Skeletal muscle cell (primary cell): ENCODE measurements around the gene TET1.
"Not testable (repeated sequence)": the region's sequence is repeated elsewhere in the genome, so short reads cannot be mapped to it uniquely, and the experiment has no call there.

ENCODE experiments used
- DNase-seq: peaks from one replicate; pipeline ENCODE4 v3.0.0-alpha.2; 2010; ENCODE audit warnings: low read depth
- H3K4me3 ChIP-seq: 2 replicates; pipeline ENCODE4 v1.5.1; 2011; ENCODE audit warnings: low read depth, mild to moderate bottlenecking, control low read depth, low read length, moderate library complexity

The TET1 gene

DNA sequence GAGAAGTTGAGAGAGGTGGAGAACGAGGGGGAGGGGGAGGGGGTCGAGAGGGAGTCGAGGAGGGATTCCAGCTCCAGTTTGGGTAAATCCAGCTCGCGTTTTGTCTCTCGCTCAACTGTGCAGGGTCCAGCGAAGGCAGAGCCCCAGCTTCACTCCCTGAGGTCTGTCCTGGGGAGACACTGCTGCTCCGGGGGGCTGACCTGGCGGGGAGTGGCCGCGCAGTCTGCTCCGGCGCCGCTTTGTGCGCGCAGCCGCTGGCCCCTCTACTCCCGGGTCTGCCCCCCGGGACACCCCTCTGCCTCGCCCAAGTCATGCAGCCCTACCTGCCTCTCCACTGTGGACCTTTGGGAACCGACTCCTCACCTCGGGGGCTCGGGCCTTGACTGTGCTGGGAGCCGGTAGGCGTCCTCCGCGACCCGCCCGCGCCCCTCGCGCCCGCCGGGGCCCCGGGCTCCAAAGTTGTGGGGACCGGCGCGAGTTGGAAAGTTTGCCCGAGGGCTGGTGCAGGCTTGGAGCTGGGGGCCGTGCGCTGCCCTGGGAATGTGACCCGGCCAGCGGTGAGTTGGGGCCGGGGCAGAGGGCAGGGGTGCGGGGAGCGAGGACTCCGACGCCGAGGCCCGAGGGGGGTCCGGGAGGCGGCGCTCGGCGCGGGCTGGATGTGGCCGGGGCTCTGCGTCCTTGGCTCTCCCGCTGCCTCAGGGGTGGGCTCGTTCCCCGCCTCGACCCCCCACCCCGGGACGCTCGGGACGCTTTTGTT lies at the start of gene TET1:
TSS of gene TET1 (plus strand) at position 152 of the 757 bp plus-strand sequence. CDS start 12,002 bp downstream, outside the sequence.
- DNase-seq: no peak
- H3K4me3 ChIP-seq: peak within 1 kb of the TSS; percentile 86

DNA sequence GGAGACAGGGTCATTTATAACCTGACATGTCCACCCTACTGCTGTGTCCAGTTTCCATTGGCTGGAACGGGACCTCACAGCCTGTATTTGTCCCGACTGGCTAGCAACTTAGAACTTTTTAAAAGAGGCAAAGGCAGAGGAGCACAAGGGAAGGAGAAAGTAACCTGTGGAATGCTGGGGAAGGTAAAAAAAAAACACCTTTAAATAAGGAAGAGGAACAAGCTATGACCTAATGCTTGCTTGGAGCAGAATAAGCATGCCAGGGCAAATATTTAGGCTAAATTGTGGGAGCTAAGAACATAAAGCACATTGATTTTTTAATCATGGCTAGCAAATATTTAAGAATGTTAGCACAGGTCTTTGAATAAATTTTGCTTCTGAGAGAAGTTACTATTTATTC lies 43.9 kb upstream of the TET1 start:
- not testable (repeated sequence) for H3K4me3 ChIP-seq, DNase-seq

DNA sequence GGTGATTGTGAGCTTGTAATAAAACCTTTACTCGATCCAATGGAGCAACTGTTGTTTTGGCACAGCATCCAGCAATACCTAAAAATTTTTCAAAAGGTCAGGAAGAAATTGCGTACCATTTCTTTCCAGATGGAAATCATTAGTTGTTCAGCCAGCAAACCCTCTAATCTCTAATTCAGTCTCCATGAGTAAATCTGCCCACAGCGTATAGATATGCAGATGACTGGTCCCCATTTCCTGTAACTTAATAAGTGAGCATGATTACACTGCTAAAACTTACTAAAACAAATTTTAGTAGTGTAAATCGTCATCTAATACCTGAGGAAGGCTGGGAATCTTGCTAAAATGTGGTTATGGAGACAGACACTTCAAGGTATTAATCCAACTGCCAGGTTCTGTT lies 43.4 kb upstream of the TET1 start:
- peak; percentile 15 for DNase-seq
- H3K4me3 ChIP-seq: no peak overlapping the region

DNA sequence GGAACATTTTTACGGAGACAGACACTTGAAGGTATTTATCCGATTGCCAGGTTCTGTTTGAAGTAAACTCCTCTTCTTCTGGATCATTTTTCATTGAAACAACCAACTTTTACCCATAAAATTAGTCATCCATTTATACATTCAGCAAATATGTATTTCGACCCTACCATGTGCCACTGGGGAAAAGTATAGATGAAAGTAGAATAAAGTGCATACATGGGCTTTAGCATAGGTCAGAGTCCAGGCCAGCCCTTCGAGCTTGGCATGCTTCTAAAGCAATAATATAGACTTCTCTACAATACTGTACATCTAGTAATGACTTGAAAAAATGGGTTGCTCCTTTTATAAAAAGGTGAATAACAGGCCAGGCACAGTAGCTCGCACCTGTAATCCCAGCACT lies 42.9 kb upstream of the TET1 start:
- no peak for DNase-seq
- no peak overlapping the region for H3K4me3 ChIP-seq

DNA sequence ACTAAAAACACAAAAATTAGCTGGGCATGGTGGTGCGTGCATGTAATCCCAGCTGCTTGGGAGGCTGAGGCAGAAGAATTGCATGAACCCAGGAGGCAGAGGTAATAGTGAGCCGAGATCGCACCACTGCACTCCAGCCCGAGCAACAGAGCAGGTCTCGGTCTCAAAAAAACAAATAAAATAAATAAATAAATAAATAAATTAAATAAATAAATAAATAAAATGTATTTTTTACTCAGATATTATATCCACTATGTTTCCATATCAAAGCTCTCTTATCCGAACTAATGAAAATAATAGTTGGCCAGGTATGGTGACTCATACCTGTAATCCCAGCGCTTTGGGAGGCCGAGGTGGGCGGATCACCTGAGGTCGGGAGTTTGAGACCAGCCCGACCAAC lies 41.5 kb upstream of the TET1 start:
- not testable (repeated sequence) for DNase-seq, H3K4me3 ChIP-seq

DNA sequence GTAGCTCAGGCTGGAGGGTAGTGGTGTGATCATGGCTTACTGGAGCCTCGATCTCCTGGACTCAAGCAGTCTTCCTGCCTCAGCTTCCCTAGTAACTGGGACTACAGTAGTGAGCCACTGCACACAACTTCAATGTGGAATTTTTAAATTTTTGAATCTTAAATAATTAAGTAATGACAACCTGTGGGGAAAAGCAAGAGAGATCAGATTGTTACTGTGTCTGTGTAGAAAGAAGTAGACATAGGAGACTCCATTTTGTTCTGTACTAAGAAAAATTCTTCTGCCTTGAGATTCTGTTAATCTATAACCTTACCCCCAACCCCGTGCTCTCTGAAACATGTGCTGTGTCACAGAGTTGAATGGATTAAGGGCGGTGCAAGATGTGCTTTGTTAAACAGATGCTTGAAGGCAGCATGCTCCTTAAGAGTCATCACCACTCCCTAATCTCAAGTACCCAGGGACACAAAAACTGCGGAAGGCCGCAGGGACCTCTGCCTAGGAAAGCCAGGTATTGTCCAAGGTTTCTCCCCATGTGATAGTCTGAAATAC lies 34.6 kb upstream of the TET1 start:
- not testable (repeated sequence) for DNase-seq, H3K4me3 ChIP-seq

DNA sequence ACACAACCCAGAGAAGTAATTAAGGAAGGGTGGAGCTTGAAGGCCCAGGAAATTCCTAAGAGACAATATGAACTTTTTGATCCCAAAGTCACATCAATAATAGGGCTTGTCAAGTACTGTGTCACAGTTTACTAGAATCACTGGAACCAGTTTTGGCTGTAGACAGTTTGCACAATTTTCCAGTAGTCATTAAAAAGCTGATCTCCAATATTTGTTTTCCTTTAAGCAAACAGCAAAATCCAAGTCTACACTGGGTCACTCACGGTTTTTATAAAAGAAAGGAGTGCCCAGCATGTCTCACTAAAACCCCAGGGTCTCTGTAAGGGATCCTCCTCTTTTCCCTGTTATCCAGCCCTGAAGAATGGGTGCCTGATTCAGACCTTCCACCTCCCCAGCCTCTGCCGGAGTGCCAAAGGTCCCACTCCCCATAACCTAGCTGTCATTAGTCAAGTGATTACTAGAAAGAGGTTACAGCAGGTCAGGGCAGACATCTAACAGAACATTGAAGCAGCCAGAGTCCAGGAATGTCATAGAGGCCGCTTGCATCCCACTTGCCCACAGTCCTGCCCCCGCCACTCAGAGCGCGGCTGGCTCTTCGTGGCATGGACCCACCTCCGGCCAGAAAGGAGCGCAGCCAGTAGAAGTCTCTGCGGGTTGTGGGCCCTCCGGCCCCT lies 33.4 kb upstream of the TET1 start:
- peak overlapping the region; percentile 96 for H3K4me3 ChIP-seq
- no peak for DNase-seq

DNA sequence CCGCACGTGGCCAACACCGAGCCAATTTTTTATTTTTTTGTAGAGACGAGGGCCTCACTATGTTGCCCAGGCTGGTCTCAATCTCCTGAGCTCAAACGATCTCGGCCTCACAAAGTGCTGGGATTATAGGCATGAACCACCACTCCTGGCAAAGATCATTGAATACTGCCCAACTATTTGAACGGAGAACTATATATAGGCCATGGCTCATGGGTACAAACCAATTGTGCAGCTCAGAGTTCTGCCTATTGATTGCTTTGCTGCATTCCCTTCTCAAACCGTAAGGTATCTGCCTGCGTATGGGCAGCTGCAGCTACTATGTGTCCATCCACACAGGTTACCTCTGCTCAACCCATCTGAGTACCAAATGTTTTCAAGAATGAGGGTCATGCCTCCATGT lies 23.2 kb upstream of the TET1 start:
- no peak for DNase-seq
- H3K4me3 ChIP-seq: no peak overlapping the region

DNA sequence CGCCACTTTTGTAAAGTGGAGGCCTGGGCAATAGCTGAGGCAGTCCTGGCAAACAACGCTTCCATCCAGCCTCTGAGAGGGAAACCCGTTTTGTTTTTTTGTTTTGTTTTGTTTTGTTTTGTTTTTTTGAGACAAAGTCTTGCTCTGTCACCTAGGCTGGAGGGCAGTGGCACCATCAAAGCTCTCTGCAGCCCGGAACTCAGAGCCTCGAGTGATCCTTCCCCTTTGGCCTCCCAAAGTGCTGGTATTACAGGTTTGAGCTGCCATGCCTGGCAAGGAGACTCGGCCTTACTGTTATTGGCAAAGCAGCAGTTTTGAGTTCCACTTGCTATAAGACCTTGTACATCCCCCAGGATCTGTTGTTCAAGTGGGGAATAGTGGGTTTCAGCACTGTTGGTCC lies 22.3 kb upstream of the TET1 start:
- DNase-seq: no peak
- no peak overlapping the region for H3K4me3 ChIP-seq

DNA sequence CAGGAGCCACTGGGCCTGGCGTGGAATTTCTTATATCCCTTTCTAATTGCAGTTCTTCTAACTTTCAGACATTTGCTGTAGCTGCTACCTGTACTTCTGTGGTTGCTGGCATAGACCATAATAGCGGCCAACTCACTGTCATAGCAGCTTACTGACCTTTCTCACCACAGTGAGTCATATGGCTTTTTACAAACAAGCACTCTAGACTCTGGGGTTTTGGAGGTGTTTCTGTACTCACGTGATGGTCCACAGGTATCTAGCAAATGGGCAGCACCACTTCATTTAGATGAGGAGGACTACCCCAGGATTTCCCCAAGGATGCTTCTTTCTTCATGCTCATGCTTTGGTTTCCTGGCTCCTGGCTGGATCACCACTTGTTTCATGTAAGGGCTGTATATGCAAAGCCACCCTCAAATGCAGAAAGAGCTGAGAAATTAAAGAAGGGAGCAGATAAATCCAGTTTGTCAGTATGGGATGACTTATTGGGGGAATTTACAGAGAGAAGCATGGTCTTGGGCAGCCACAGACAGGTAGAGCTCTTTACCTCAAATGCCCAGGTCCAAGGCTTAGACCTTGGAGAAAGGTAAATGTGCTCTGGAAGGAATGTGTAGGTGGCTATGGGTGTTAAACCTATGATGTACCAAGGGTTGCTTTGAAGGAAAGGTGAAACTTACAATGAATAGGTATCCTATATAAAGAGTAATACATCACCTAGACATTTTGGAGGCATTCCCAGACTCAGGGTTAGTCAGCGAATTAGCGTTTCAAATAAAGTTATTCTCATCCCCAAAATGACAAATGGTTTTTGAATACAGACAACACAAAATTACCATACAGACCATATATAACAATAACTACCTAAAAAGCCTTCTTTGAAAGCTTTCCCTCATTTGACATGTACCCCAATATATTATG lies 16.9 kb upstream of the TET1 start:
- no peak for DNase-seq
- no peak overlapping the region for H3K4me3 ChIP-seq

DNA sequence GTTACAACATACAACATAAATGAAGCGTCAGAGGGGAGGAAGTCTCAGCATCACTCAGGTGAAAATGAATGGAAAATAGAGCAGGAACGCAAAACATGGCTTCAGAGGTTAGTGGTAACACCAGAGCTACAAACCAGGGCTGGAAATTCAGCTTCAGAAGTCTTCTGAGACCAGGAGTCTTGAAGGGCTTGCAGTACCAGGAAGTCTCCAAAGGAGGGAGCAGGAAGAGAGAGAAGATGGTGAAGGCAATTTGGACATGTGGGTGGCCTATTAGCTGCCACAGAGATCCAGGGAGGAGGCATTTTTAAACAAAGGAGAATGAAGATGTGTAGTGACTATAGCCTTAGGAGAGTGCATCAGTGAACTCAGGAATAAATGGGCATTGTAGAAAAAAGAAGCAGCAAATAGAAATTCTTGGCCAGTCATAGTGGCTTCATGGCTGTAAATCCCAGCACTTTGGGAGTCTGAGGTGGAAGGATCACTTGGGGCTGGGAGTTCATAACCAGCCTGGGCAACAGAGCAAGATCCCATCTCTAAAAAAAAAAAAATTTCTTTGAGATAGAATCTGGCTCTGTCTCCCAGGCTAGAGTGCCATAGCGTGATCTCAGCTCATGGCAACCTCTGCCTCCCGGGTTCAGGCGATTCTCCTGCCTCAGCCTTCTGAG lies 9.3 kb upstream of the TET1 start:
- no peak overlapping the region for H3K4me3 ChIP-seq
- DNase-seq: peak; percentile 43

DNA sequence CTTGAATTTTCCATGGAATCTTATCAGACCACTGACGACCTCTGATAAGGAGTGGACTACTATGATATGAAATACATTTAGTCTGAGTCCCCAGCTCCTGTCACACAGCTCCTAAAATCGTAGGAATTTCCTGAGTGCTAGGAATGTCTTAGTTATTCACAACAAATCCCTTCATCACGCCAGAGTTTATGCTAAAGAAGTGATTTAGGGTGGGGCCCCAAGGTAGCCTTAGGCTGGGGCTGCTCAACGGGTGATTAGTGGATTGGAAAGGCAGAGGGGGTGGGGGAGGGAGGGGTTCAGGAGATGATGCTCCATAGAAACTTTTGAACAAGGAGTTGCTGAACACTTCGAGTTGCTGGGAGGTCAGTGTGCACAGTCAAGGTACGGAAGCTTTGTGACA lies 7.0 kb upstream of the TET1 start:
- H3K4me3 ChIP-seq: no peak overlapping the region

DNA sequence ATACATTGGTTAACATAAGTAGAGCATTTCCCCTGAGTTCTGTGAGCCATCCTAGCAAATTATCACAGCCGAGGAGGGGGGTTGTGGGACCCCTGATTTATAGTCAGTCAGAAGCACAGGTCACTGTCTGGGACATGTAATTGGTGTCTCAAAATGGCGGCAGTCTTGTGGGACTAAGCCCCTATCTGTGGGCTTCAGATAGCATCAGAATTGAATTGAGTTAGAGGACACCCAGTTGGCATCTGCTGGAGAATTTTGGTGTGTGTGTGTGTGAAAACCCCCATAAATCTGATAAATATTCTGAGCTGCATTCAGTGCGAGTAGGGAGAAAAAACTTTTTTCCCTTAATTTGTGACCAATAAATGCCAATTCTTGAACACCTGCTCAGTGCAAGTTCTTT lies 6.5 kb upstream of the TET1 start:
- DNase-seq: no peak
- H3K4me3 ChIP-seq: no peak overlapping the region

More for the DNA sequence above, 7.0 kb upstream of the TET1 start:
- DNase-seq: no peak

DNA sequence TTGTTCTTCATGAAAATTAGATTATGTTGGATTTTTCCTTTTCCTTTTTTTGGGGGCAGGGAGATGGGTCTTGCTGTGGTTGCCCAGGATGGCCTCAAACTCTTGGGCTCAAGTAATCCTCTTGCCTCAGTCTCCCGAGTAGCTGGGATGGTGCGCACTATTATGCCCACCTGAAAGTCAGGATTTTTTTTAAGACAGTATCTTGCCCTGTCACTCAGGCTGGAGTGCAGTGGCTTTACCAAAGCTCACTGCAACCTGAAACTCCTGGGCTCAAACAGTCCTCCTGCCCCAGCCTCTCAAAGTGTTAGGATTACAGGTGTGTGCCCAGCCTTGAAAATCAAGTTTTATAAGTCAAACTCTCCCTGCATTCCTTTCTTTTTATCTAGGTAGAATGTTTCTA lies 1.7 kb upstream of the TET1 start:
- DNase-seq: no peak
- H3K4me3 ChIP-seq: no peak overlapping the region

DNA sequence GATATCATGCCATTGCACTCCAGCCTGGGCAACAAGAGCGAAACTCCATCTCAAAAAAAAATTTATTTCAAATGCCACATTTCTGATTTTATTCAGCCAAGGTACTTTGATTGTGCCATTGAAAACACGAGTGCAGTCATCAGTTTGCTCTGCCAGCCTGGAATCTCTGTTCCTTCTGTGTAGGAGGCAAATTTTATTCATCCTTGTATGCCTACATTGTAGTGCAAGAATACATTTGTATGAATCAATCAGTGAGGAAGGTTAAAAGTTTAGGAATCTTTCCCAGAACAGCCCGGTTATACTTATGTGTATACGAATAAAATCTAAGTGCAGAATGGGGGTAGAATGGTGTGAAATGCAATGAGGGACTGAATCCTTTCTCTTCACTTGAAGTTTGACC lies 886 bp upstream of the TET1 start:
- no peak overlapping the region for H3K4me3 ChIP-seq
- no peak for DNase-seq

DNA sequence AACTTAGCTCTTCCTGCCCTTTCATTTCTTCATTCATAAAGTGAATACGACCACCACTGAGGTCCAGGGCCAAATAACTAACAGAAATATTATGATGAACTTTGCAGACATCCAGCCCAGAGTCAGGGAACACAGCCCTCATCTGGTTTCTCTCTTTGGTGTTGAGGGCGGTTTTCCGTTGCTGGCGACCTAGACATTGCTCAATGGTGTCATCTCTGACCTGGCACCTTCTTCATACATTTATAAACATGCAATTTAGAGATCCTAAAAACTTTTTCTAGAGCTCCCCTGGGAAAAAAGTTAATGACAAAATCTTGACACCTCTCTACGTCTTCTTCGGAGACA lies 324 bp upstream of the TET1 start:
- peak overlapping the region; percentile 86 for H3K4me3 ChIP-seq
- no peak for DNase-seq

DNA sequence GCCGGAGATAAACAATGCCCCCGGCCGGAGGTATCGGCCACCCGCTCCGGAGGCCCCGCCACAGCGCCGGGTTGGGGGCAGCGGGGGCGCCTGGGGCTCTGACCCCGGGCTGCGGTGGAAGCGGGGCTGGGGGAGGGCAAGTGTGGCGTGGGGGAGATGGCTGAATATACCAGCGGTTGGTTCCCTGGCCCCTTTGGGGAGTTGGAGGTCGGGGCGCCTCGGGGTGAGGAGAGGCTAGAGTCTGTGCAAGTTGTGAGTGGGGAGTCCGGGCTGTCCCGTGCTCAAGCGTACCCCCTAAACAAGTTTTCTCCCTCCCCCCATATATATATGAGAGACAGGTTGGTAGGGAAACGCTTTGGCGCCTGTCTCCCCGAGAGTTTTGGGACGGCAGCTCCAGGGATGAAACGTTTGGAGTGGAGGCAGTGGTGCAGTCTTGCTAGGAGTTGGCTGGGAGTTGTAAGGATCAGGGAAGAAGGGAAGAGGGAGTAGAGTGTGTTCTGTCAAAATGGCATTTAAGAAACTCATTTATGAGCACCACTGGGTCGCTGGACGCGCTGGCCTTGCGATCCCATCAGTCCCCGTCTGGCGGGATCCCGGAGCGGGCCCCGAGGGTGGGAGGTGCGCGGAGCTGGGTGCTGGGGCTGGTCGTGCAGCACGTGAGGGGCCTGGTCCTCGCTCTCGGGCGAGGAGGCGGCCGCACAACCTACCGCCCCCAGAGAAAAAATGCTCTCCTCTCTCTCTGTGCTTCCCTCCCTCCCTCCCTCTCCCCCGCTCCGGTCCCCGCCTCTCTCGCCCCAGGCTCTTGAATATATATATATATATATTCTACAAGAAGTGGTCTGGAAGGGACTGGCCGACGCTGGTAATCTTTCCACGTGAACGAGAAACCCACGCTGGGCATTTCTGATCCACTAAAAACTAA lies 1.1 kb downstream of the TET1 start:
- peak overlapping the region; percentile 86 for H3K4me3 ChIP-seq
- no peak for DNase-seq

DNA sequence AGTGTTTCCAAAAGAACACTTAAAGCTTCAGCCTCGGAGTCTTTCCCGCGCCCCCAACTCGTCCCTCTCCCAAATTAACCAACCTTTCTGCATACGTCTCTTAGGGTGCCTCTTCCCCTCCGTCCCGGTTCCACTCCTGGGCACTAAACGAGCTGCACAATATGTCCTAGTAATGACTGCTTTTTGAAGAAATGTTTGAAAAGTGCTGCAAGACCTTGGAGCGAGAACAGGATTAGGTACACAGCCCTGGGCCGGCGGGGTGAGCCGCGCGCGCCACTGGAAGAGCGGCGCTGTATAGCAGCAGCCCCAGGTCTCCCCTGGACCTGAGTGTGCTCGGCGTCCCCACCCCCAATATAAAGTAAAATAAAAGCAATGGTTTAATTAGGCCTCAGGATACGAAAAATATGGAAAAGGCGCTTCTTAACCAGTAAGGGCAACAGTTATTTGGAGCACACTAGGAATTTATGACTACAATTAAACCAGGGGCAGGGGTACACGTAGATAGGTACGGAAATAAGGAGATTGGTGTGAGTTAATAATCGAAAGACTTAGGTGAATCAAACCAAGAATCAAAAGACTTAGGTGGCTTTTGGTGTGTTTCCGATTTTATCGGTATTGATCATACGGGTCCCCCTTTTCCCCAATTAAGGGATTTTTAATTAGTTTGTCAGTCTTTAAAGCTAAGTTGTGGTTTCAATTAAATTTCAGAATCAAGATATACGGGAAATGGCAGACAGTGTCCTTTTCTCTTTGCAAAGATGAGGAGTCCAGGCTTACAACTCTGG lies 1.9 kb downstream of the TET1 start:
- peak overlapping the region; percentile 86 for H3K4me3 ChIP-seq
- DNase-seq: no peak
